ENCODE measurements around the gene COTL1.

Gene COTL1

GRCh38 chr16:84554627-84555328 is 63.1 kb downstream of the COTL1 start:
- FAIRE-seq: no peak
- no peak for DNase-seq (ENCODE audit: low spot score)

GRCh38 chr16:84553873-84554399 is 63.9 kb downstream of the COTL1 start:
- DNase-seq (ENCODE audit: low spot score) (no peak), FAIRE-seq (no peak)

DNA sequence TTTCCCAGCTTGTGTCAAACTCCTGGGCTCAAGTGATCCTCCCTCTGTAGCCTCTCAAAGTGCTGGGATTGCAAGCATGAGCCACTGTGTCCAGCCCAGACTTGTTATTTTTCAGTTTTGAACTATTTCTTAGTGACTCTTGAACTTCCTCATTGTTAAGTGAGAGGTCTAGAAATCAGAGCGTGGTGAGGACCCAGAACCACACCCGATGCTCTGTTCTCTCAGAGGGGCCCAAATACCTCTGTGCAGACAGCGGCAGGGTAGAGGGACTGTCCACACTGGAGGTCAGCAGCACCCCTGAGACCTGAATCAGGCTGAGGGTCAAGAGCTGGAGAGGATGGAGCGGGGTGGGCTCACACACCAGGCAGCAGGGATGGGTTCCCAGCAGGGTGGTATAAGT is 65.7 kb downstream of the COTL1 start:
- DNase-seq (ENCODE audit: low spot score) (no peak), FAIRE-seq (no peak)

GRCh38 chr16:84550096-84550495 is 67.8 kb downstream of the COTL1 start:
- DNase-seq (ENCODE audit: low spot score) (no peak), FAIRE-seq (no peak)

GRCh38 chr16:84548971-84549844 is 68.7 kb downstream of the COTL1 start:
- FAIRE-seq (no peak), DNase-seq (ENCODE audit: low spot score) (no peak)

DNA sequence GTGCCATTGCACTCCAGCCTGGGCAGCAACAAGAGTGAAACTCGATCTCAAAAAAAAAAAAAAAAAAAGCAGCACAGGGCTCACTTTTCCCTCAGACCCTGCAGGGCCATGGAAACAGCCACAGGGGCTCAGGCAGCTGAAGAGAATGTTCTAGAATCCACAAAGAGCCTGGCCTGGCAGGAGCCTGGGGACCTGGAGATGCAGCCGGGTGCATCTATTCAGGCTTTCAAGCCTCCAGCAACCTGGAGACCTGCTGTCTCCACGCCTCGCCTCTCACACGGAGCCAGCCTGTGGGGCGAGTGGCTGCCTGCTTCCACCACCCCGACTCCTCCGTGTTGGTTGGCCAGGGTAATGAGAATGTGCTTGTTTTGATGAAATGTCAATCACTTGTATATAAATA is 69.4 kb downstream of the COTL1 start:
- DNase-seq (ENCODE audit: low spot score) (no peak), FAIRE-seq (no peak)

GRCh38 chr16:84547546-84548061 is 70.3 kb downstream of the COTL1 start:
- no peak for DNase-seq (ENCODE audit: low spot score)
- FAIRE-seq: no peak

- FAIRE-seq: no peak
- no peak for DNase-seq (ENCODE audit: low spot score)
These were observed 71.0 kb downstream of the COTL1 start for GRCh38 chr16:84546669-84547545.

GRCh38 chr16:84545114-84545737 is 72.7 kb downstream of the COTL1 start:
- FAIRE-seq: no peak
- no peak for DNase-seq (ENCODE audit: low spot score)

DNA sequence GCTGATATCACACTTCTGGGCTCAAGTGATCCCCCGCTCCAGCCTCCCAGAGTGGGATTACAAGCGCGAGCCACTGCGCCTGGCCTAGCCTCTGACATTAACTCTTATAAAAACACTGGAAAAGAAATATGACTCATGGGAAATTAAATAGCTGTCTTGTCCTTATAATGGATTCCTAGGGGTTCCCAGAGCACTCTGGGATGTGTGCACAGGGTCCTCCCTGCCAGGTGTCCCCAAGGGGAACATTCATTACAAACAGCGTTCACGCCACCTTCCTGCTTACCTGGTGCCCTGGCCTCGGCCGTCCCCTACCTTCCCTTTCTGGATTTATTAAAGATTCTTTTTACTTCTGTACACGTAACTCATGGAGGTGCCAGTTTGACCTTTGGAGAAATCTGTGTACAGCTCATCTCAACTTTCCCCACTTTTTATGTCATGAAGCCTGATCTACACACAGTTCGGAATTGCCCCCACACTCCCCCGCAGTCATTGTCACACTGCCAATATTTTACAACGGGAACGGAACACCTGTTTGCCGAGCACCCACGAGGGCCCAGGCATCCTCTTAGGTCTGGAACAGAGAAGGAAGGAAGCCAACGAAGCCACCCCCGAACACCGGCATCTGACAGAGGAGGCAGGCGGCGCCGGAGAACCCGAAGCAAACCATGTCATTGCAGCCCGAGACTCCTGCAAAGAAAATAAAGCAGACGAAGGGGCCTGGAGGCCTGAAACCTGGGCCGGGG is 73.7 kb downstream of the COTL1 start:
- no peak for DNase-seq (ENCODE audit: low spot score)
- FAIRE-seq: no peak

DNA sequence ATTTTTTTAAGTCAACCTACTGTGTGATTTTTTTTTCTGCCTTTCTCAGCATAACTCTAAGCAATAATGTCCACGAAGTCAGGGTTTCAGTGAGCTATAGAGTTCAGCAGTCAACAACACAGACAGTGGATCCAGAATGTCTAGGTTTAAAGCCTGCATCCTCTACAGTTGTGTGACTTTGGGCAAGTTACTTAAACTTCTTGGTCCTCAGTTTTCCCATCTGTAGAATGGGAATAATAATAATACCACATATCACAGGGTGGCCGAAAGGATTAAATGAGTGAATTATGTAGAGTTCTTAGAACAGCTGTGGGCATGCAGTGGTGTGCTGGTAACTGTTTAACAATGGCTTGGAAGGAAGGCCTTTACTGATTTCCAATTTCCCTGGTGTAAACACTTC is 74.6 kb downstream of the COTL1 start:
- FAIRE-seq (no peak), DNase-seq (ENCODE audit: low spot score) (no peak)

GRCh38 chr16:84541999-84542817 is 75.7 kb downstream of the COTL1 start:
- DNase-seq (ENCODE audit: low spot score): no peak
- no peak for FAIRE-seq

GRCh38 chr16:84540194-84540593 is 77.7 kb downstream of the COTL1 start:
- DNase-seq (ENCODE audit: low spot score): no peak
- no peak for FAIRE-seq

DNA sequence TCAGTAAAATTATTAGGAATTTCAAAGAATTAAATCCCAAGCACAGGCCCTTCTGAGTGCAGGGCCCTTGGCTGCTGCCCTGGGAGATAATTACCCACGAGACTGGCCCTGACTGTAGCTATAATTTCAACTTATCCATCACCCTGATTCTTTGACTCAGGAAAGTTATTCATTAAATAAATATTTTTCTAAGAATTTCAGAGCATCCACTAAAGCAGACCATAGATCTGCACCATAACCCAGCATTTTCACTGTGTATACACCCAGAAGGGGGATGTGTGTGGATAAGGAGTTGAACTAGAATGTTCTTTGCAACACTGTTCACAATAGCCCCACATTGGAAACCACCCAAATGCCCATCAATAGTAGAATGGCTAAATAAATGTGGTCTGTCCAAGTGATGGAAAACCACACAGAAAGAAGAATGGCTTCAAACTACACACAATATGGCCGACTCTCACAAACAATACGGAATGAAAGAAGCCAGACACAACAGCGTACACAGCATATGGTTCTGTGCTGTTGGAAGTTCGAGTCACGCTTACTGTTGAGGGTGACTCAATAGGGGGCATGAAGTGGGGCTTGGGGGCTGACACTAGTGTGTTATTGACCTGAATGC is 79.5 kb downstream of the COTL1 start:
- FAIRE-seq: no peak
- no peak for DNase-seq (ENCODE audit: low spot score)

- no peak for FAIRE-seq
- no peak for DNase-seq (ENCODE audit: low spot score)
These were observed 80.3 kb downstream of the COTL1 start for GRCh38 chr16:84537491-84538151.

- FAIRE-seq (no peak), DNase-seq (ENCODE audit: low spot score) (no peak)
These were observed 82.0 kb downstream of the COTL1 start for GRCh38 chr16:84535851-84536250.

DNA sequence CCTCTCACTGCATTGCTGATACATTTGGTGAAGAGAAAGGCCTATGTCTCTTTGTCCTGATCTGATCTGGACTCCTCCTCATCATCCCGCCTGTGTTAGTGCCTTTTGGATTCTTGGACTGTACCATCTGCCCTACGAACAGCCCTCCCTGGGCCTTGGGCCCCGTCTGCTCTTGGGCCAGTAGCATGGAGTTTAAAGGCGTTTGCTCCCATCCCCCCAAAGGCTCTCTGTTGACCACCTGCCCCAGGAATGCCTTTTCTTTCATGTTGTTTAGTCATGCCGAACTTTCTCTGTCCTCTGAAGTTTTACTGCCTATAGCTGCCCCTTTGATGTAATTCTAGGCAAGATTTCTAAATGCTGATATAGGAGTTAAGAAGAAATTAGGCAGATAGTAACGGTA is 82.5 kb downstream of the COTL1 start:
- no peak for FAIRE-seq

DNA sequence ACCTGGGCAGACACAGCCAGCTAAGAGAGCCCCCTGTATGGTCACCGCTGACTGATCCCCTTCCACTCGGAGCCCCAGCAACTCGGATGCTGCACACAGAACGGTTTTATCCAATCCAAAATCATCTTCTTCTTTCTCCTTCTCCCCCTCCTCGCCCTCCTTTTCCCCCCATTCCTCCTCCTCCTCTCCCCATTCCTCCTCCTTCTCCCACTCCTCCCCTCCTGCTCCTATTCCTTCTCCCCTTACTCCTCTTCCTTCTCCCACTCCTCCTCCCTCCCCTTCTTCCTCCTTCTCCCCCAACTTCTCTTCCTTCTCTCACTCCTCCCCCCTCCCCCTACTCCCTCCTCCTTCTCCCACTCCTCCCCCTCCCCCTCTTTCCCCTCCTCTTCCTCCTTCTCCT is 83.1 kb downstream of the COTL1 start:
- DNase-seq (ENCODE audit: low spot score) (no peak), FAIRE-seq (no peak)

More for the DNA sequence above, 82.5 kb downstream of the COTL1 start:
- DNase-seq (ENCODE audit: low spot score): no peak
